HTR-8/SVneo (cell line): Measurements from ENCODE around the gene WWC2.

ENCODE experiments used
- DNase-seq: peaks from one replicate; pipeline ENCODE4 v3.0.0; 2011; ENCODE audit warnings: low spot score, mixed read lengths; ENCODE audit not compliant: insufficient read length
- FAIRE-seq: peaks from 2 replicates; lab custom pipeline; 2011; peaks lifted over from hg19 to GRCh38; lab: Jason Lieb, UNC

WWC2 gene

GRCh38 chr4:183284258-183284785 lies 185.3 kb downstream of the WWC2 start:
- FAIRE-seq (peak; percentile 36), DNase-seq (no peak)

GRCh38 chr4:183284965-183285364 lies 185.9 kb downstream of the WWC2 start:
- no peak for DNase-seq
- FAIRE-seq: no peak

GRCh38 chr4:183285886-183286285 lies 186.8 kb downstream of the WWC2 start:
- FAIRE-seq: no peak
- DNase-seq: no peak

- no peak for DNase-seq
- FAIRE-seq: peak; percentile 49
Observed at GRCh38 chr4:183286590-183287308, 187.7 kb downstream of the WWC2 start.

GRCh38 chr4:183287309-183287659 lies 188.2 kb downstream of the WWC2 start:
- no peak for FAIRE-seq
- no peak for DNase-seq

GRCh38 chr4:183287677-183288076 lies 188.6 kb downstream of the WWC2 start:
- FAIRE-seq (no peak), DNase-seq (no peak)

GRCh38 chr4:183288955-183289354 lies 189.9 kb downstream of the WWC2 start:
- DNase-seq (no peak), FAIRE-seq (no peak)

GRCh38 chr4:183289688-183290087 lies 190.6 kb downstream of the WWC2 start:
- FAIRE-seq: no peak
- DNase-seq: no peak

GRCh38 chr4:183291070-183291469 lies 192.0 kb downstream of the WWC2 start:
- FAIRE-seq (no peak), DNase-seq (no peak)

GRCh38 chr4:183295711-183296110 lies 196.7 kb downstream of the WWC2 start:
- FAIRE-seq (peak; percentile 55), DNase-seq (no peak)

- DNase-seq (no peak), FAIRE-seq (no peak)
Observed at GRCh38 chr4:183297675-183298074, 198.6 kb downstream of the WWC2 start.

GRCh38 chr4:183299464-183299863 lies 200.4 kb downstream of the WWC2 start:
- peak; percentile 49 for FAIRE-seq
- no peak for DNase-seq

- no peak for DNase-seq
- FAIRE-seq: no peak
Observed at GRCh38 chr4:183300070-183300469, 201.0 kb downstream of the WWC2 start.

- DNase-seq (no peak), FAIRE-seq (no peak)
Observed at GRCh38 chr4:183300655-183301054, 201.6 kb downstream of the WWC2 start.

GRCh38 chr4:183303301-183303700 lies 204.2 kb downstream of the WWC2 start:
- DNase-seq (no peak), FAIRE-seq (no peak)

GRCh38 chr4:183304067-183304466 lies 205.0 kb downstream of the WWC2 start:
- FAIRE-seq (no peak), DNase-seq (no peak)

- no peak for FAIRE-seq
Observed at GRCh38 chr4:183304538-183304937, 205.5 kb downstream of the WWC2 start.

GRCh38 chr4:183306811-183307210 lies 207.8 kb downstream of the WWC2 start:
- FAIRE-seq (no peak), DNase-seq (no peak)

More at GRCh38 chr4:183304538-183304937, 205.5 kb downstream of the WWC2 start:
- DNase-seq: no peak

- FAIRE-seq: no peak
- no peak for DNase-seq
Observed at GRCh38 chr4:183312841-183313240, 213.8 kb downstream of the WWC2 start.

GRCh38 chr4:183314336-183314735 lies 215.3 kb downstream of the WWC2 start:
- DNase-seq (no peak), FAIRE-seq (no peak)

GRCh38 chr4:183314806-183315205 lies 215.7 kb downstream of the WWC2 start:
- FAIRE-seq (no peak), DNase-seq (no peak)

GRCh38 chr4:183318656-183319055 lies 219.6 kb downstream of the WWC2 start:
- FAIRE-seq (no peak), DNase-seq (no peak)
